RPMI7951 (cell line): ENCODE measurements around the gene DPP9. TPM values are rescaled to one million over a fixed set of nuclear protein-coding genes. Genes with fewer than 3 reads are reported as not detected.
"Not testable (repeated sequence)": the region's sequence is repeated elsewhere in the genome, so short reads cannot be mapped to it uniquely, and the experiment has no call there.

Source experiments
- DNase-seq: peaks from one replicate; pipeline ENCODE4 v3.0.0-alpha.2; 2012; ENCODE audit warnings: low read depth
- total RNA-seq: library from RNA; depleted of rRNA; stranded (reverse); fragments of >200 nt; shearing (Covaris generic); gene quantifications from 2 replicates; pipeline ENCODE4 v1.2.3, GENCODE V29; 2014

DPP9 gene
- total RNA-seq, 1 experiment from 2014 or later, result 69.9 TPM

- no peak for DNase-seq
Measured at GRCh38 chr19:4740092-4740491, 16.4 kb upstream of the DPP9 start.

GRCh38 chr19:4738734-4739133 is 15.1 kb upstream of the DPP9 start:
- DNase-seq, result no peak

DNA sequence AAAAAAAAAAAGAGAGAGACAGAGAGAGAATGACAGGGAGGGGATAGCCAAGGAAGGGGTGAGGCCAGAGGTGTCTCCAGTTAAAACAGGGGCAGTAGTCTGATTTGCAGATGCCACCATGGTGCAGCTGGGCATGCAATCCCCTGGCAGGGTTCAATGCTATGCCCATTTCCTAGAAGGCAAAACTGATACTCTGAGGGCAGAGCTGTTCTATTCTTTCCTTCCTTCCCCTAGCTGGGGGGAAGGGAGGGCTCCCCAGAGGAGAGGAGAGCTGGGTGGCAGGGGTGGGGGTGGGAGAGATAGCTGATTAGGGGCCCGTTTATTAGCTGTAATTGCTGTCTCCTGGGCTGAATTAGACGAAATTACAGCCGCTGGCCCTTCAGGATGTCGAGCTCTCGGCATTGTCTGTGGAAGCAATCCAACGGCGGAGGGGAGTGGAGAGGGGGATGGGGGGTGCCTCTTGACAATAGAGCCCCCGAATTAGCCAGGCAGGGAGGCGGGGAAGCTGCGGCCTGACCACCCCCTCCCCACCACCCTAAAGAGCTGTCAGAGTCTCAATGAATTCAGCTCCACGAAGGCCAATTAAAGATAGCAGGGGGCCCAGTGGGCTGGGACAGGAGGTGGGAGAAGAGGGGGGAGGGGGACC is 14.4 kb upstream of the DPP9 start:
- no peak for DNase-seq

DNA sequence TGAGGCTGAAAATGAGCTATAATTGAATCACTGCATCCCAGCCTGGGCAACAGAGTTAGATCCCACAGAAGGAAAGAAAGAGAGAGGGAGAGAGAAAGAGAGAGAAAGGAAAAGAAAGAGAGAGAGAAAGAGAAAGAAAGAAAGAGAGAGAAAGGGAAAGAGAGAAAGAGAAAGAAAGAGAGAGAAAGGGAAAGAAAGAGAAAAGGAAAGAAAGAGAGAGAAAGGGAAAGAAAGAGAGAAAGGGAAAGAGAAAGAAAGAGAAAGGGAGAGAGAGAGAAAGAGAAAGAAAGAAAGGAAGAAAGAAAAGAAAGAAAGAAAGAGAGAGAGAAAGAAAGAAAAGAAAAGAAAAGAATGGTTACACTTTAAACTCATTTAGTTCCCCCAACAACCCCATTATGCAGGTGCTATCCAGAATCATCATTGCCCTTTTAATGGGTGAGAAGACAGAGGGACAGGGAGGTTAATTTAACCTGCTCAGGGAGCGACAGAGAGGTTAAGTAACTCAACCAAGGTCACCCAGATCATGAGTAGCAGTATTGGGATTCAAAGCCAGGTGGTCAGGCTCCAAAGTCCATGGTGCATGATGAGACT is 10.2 kb upstream of the DPP9 start:
- DNase-seq, result no peak

GRCh38 chr19:4732680-4733114 is 9.1 kb upstream of the DPP9 start:
- peak; percentile 67 for DNase-seq

GRCh38 chr19:4730740-4731171 is 7.1 kb upstream of the DPP9 start:
- DNase-seq, result no peak

DNA sequence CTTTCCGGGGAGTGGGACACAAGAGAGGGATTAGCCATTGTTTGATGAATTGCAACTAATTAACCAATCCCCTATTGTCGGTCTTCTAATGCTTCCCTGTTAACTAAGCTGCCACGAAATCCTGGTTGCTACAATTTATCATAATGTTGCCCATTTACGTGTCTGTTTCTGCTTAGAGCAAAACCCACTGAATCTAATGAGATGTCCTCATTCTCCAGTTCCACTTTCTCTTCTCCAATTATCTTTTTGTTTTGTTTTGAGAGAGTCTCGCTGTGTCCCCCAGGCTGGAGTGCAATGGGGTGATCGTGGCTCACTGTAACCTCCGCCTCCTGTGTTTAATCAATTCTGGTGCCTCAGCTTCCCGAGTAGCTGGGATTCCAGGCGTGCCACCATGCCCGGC is 5.2 kb upstream of the DPP9 start:
- DNase-seq, result no peak

GRCh38 chr19:4722671-4723594 is 709 bp downstream of the DPP9 start:
- peak; percentile 62 for DNase-seq

GRCh38 chr19:4721196-4721595 is 2.4 kb downstream of the DPP9 start:
- DNase-seq, result no peak

DNA sequence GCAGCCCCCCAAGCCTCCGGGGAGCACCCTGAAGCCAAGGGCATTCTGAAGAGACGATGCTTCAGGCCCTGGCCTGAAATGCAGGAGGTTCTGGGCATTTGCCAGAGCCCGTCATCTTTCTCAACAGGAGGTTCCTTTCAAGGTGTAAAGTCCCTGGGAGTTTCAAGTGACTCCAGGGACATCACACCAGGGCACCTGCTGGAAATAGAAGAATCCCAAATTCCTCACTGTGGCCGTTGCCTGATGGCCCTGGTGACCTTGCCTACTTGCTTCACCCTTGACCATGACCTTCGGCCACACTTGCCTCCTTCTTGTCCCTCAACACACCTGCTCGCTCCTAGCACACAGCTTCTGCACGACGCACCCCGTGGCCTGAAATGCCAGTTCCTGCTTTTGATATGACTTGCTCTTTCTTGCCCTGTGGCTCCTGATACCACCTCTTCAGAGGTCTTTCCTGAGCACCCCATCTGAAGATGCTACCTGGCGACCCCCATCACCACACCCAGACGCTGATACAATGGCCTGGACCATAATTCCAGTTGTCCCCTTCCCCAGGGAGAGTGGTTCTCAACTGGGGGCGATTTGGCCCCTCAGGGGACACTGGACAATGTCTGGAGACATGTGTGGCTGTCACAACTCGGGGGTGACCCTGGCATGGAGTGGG is 3.5 kb downstream of the DPP9 start:
- DNase-seq, result no peak

DNA sequence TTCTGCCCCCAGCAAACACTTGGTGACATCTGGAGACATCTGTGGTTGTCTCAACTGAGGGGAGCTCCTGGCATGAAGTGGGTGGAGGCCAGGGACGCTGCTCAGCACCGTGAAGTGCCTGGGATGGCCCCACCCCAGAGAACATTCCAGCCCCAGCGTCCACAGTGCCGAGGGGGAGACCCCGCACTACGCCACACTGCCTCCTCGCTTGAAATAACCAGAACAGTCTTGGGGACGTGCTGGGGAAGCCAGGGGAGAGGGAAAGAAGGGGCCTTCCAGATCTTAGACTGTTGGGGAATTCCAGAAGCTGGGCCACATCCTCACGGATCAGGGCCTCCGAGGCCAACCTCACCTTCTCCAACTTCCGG is 4.2 kb downstream of the DPP9 start:
- no peak for DNase-seq

DNA sequence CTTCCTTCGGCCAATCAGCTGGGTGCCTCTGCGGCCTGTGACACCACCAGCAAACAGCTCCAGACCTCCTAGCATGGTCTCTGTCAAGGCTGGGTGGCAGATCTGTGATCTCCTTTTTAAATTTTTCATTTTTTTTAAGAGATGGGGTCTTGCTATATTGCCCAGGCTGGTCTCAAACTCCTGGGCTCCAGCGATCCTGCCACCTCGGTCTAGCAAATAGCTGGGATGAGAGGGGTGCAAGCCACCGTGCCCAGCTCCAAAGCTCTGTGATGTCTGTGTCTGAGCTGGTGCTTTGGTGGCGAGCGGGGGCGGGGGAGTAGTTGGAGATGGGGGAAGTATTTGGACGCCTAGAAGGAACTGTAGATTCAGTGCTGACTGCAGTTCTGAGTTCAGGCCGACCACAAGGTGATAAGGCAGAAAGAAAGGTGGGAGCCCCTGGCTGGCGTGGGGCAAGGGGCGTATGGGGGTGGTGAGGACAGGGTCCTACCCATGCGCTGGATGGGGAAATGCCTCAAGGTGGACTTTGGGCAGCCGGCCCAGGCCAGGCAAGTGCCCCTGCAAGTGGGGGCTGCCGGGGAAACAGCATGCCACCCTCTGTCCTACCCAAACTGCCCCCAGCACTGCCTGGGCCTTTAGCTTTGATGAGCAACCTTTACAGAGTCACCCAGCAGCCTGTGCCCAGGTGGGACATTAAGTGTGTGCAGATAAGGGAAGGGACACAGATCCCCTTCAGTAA is 5.5 kb downstream of the DPP9 start:
- DNase-seq, result no peak

GRCh38 chr19:4717191-4717965 is 6.3 kb downstream of the DPP9 start:
- peak; percentile 22 for DNase-seq

DNA sequence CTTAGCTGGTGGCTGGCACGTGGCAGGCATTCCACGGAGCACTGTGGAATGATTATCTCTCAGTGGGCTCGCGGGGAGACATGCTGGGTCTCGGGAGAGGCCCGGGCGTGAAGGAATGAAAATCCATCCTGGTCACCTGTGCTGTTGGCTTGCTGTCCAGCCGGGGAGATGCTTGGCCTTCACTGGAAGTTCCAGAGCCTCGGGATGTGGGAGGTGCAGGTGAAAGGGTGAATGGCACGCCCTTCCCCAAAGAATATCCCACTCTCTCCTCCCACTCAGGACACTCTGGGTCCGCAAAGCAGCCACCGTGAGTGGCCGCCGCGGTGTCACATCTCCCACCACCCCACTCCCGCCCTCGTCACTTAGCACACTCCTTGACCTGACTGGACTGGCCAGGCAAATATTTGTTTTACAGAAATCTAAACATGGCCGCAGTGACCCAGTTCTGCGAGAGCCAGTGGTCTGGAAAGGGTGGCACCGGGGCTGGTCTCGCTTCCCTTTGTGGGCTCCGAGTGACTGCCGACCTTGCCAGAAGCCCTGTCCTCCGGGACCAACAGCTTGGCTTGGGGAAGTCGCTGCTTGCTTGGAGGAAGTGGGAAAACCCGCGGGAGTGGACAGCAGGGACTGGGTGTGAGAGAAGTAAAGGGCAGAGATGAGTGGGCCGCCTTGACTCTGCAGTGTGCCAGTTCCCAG is 8.0 kb downstream of the DPP9 start:
- no peak for DNase-seq

DNA sequence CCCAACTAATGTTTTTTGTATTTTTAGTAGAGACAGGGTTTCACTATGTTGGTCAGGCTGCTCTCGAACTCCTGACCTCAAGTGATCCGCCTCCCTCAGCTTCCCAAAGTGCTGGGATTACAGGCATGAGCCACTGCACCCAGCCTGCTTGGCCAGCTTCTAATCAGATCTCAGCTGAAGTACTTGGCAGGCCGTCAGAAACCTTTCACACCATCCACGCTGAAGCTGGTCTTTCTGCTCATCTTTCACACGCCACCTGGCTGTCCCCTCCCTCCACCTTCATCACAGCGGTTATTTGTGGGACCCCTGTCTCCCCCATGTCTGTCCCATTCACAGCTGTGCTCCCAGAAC is 8.5 kb downstream of the DPP9 start:
- DNase-seq, result not testable (repeated sequence)

DNA sequence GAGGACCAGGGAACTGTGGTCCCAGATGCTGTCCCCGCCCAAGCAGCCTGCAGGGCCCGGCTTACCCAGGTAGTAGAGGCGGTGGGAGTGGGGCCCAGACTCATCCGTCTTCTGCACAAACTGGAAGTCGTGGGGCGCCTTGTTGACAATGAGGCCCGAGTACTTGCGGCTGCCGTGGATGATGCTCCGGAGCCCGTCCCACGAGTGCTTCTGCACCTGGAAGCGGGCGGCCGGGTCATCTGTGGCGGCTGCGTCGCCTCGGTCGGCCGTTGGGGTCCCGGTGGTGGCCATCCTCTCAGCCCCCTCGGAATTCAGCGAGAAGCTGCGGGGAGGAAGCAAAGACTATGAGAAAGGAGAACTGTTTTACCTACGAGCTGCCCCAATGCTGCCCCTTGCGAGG is 9.6 kb downstream of the DPP9 start:
- DNase-seq, result no peak

- peak; percentile 99 for DNase-seq
Measured at GRCh38 chr19:4713384-4713951, 10.2 kb downstream of the DPP9 start.

DNA sequence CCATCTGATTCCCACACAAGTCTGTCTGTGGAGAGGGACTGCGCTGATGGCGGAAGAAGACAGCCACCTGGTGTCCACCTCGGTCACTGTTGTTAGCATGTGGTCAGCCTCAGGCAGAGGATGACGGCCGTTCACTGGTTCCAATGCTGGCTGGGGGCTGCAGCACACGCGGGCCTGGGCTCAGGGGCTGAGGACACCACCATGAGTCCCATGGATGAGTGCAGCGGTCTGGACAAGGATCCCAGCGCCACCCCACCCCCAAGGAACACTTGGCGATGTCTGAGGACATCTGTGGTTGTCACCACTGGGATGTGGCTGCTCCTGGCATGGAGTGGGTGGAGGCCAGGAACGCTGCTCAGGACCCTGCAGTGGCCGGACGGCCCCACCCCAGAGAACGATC is 10.9 kb downstream of the DPP9 start:
- no peak for DNase-seq

- DNase-seq, result no peak
Measured at GRCh38 chr19:4711211-4711610, 12.4 kb downstream of the DPP9 start.

GRCh38 chr19:4710281-4710600 is 13.4 kb downstream of the DPP9 start:
- no peak for DNase-seq
